HEK293 (cell line): ENCODE measurements around the gene SMTN.

Source experiments
- CTCF ChIA-PET: fragments of 350-600 bp; formaldehyde crosslinking; extraction: SDS; loops from one replicate; lab custom pipeline; 2021; ENCODE audit warnings: antibody characterized with exemption; lab: Yijun Ruan, JAX
- POLR2A ChIA-PET: fragments of 300-600 bp; formaldehyde crosslinking; extraction: SDS; loops from one replicate; lab custom pipeline; 2020; ENCODE audit warnings: antibody characterized with exemption, inconsistent platforms; lab: Yijun Ruan, JAX
- H3K27ac ChIP-seq: fragments of 200-500 bp; sonication (Bioruptor generic); 2 replicates; pipeline ENCODE4 v1.5.1; 2014; ENCODE audit warnings: low read depth, low read length, control low read depth, inconsistent platforms; ENCODE audit errors: extremely low read depth
- H3K36me3 ChIP-seq, 2 experiments: fragments of 200-500 bp in 1 of 2; sonication (Bioruptor generic) in 1 of 2; 1 replicate in 1 of 2; 2 replicates in 1 of 2; pipeline ENCODE4 v1.5.1; 2014 to 2017; ENCODE audit warnings: inconsistent platforms in 2 of 2, low read length in 2 of 2; ENCODE audit not compliant: control insufficient read depth in 2 of 2, insufficient read depth in 1 of 2
- H3K4me1 ChIP-seq: fragments of 200-500 bp; sonication (Bioruptor generic); 2 replicates; pipeline ENCODE4 v1.5.1; 2014; ENCODE audit warnings: mild to moderate bottlenecking, low read length, inconsistent platforms; ENCODE audit not compliant: control insufficient read depth, insufficient read depth
- H3K4me3 ChIP-seq: 2 replicates; pipeline ENCODE4 v1.5.1; 2011; ENCODE audit warnings: low read depth, mild to moderate bottlenecking, control low read depth, low read length, moderate library complexity
- H3K9me3 ChIP-seq: fragments of 200-500 bp; sonication (Bioruptor generic); 2 replicates; pipeline ENCODE4 v1.5.1; 2014; ENCODE audit warnings: low read depth, low read length, inconsistent platforms; ENCODE audit not compliant: control insufficient read depth, insufficient read depth
- MEIS1 ChIP-seq: sonication (generic); formaldehyde crosslinking; IDR thresholded peaks from 2 replicates; pipeline ENCODE4 v1.8.1; 2022; ENCODE audit warnings: missing genetic modification reagents, mild to moderate bottlenecking, borderline replicate concordance
- SP3 ChIP-seq: fragments of 450-650 bp; formaldehyde crosslinking; IDR thresholded peaks from 2 replicates; pipeline ENCODE4 v1.5.1; 2016; ENCODE audit warnings: missing biosample characterization, missing genetic modification characterization
- TCF7L2 ChIP-seq: IDR thresholded peaks from 2 replicates; pipeline ENCODE4 v1.6.1; 2011; ENCODE audit warnings: low read depth, mild to moderate bottlenecking, inconsistent platforms, low read length, moderate library complexity, borderline replicate concordance
- ZNF202 ChIP-seq: fragments of 450-650 bp; formaldehyde crosslinking; IDR thresholded peaks from 2 replicates; pipeline ENCODE4 v1.5.1; 2016; ENCODE audit warnings: missing biosample characterization, missing genetic modification characterization, borderline replicate concordance
- ZNF221 ChIP-seq: fragments of 450-650 bp; formaldehyde crosslinking; IDR thresholded peaks from 2 replicates; pipeline ENCODE4 v1.5.1; 2017; ENCODE audit warnings: missing biosample characterization, missing genetic modification characterization, borderline replicate concordance
- ZNF449 ChIP-seq: fragments of 450-650 bp; formaldehyde crosslinking; IDR thresholded peaks from 2 replicates; pipeline ENCODE4 v1.5.1; 2017; ENCODE audit warnings: missing biosample characterization, mild to moderate bottlenecking, missing genetic modification characterization, moderate library complexity
- ZNF544 ChIP-seq: fragments of 450-650 bp; formaldehyde crosslinking; IDR thresholded peaks from 2 replicates; pipeline ENCODE4 v1.5.0; 2017; ENCODE audit warnings: missing biosample characterization, missing genetic modification characterization
- ZNF558 ChIP-seq: fragments of 450-650 bp; formaldehyde crosslinking; IDR thresholded peaks from 2 replicates; pipeline ENCODE4 v1.5.1; 2016; ENCODE audit warnings: missing biosample characterization, missing genetic modification characterization
- ZNF580 ChIP-seq: fragments of 450-650 bp; formaldehyde crosslinking; IDR thresholded peaks from 2 replicates; pipeline ENCODE4 v1.5.1; 2016; ENCODE audit warnings: missing biosample characterization, missing genetic modification characterization
- ZNF670 ChIP-seq: fragments of 450-650 bp; formaldehyde crosslinking; IDR thresholded peaks from 2 replicates; pipeline ENCODE4 v1.5.1; 2016; ENCODE audit warnings: missing biosample characterization, missing genetic modification characterization, low read depth
- TF ChIP-seq, protein P1 (sequence below): fragments of 450-650 bp; formaldehyde crosslinking; optimal IDR thresholded peaks from 2 replicates; pipeline ENCODE3; 2016; ENCODE audit warnings: missing biosample characterization, mild to moderate bottlenecking, missing genetic modification characterization
- TF ChIP-seq, protein P2 (sequence below): fragments of 450-650 bp; formaldehyde crosslinking; IDR thresholded peaks from 2 replicates; pipeline ENCODE4 v1.5.1; 2017; ENCODE audit warnings: missing biosample characterization, missing genetic modification characterization
- TF ChIP-seq, protein P3 (sequence below): fragments of 450-650 bp; formaldehyde crosslinking; IDR thresholded peaks from 2 replicates; pipeline ENCODE4 v1.5.1; 2016; ENCODE audit warnings: missing biosample characterization, missing genetic modification characterization

Gene SMTN

DNA sequence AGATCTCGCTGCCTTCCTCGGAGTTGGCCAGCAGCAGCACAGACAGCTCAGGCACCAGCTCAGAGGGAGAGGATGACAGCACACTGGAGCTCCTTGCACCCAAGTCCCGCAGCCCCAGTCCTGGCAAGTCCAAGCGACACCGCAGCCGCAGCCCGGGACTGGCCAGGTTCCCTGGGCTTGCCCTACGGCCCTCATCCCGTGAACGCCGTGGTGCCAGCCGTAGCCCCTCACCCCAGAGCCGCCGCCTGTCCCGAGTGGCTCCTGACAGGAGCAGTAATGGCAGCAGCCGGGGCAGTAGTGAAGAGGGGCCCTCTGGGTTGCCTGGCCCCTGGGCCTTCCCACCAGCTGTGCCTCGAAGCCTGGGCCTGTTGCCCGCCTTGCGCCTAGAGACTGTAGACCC, 52.8 kb downstream of the SMTN start (continued):
- TF ChIP-seq ZNF558 (no peak), SP3 (no peak)

- H3K9me3 ChIP-seq, result no peaks in the 10 kb centered on the region
- no peak for TF ChIP-seq ZNF449 (tag by site-specific recombination)
- no peak for TF ChIP-seq ZNF544 (tag by site-specific recombination)
- TF ChIP-seq ZNF580, result no peak
- TF ChIP-seq, protein P1, sequence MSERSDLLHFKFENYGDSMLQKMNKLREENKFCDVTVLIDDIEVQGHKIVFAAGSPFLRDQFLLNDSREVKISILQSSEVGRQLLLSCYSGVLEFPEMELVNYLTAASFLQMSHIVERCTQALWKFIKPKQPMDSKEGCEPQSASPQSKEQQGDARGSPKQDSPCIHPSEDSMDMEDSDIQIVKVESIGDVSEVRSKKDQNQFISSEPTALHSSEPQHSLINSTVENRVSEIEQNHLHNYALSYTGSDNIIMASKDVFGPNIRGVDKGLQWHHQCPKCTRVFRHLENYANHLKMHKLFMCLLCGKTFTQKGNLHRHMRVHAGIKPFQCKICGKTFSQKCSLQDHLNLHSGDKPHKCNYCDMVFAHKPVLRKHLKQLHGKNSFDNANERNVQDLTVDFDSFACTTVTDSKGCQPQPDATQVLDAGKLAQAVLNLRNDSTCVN (tag by site-specific recombination), result no peak
- H3K4me1 ChIP-seq, result peaks cover 7% of the 10 kb centered on the region
- peaks cover 0 to 3% of the 10 kb centered on the region in 2 experiments; a peak in 2 of 3 replicates for H3K36me3 ChIP-seq
- no peak overlapping the region for H3K27ac ChIP-seq
- ChIA-PET POLR2A (interaction anchor here (0.9 kb wide), 1 partner anchor 27 kb away, joined by 4 read pairs; the partner anchor contains the start of gene SELENOM), CTCF (interaction anchor here (0.6 to 2.5 kb wide), 4 partner anchors 14 to 146 kb away, joined by 3 to 15 read pairs (median 7); partner anchors contain the start of gene SELENOM)
- no peak overlapping the region for H3K4me3 ChIP-seq
These were observed 53.6 kb downstream of the SMTN start for GRCh38 chr22:31134688-31135087.

GRCh38 chr22:31135706-31136105, 54.6 kb downstream of the SMTN start:
- H3K4me3 ChIP-seq, result no peak overlapping the region
- no peaks in the 10 kb centered on the region for H3K9me3 ChIP-seq
- H3K27ac ChIP-seq, result no peak overlapping the region
- peaks cover 0 to 3% of the 10 kb centered on the region in 2 experiments; a peak in 2 of 3 replicates for H3K36me3 ChIP-seq
- TF ChIP-seq ZNF558 (no peak), ZNF221 (tag by site-specific recombination) (no peak), ZNF670 (no peak), ZNF202 (tag by site-specific recombination) (no peak), MEIS1 (no peak), TCF7L2 (no peak)
- TF ChIP-seq, protein P2, sequence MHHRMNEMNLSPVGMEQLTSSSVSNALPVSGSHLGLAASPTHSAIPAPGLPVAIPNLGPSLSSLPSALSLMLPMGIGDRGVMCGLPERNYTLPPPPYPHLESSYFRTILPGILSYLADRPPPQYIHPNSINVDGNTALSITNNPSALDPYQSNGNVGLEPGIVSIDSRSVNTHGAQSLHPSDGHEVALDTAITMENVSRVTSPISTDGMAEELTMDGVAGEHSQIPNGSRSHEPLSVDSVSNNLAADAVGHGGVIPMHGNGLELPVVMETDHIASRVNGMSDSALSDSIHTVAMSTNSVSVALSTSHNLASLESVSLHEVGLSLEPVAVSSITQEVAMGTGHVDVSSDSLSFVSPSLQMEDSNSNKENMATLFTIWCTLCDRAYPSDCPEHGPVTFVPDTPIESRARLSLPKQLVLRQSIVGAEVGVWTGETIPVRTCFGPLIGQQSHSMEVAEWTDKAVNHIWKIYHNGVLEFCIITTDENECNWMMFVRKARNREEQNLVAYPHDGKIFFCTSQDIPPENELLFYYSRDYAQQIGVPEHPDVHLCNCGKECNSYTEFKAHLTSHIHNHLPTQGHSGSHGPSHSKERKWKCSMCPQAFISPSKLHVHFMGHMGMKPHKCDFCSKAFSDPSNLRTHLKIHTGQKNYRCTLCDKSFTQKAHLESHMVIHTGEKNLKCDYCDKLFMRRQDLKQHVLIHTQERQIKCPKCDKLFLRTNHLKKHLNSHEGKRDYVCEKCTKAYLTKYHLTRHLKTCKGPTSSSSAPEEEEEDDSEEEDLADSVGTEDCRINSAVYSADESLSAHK, result no peak
- TF ChIP-seq, protein P3, sequence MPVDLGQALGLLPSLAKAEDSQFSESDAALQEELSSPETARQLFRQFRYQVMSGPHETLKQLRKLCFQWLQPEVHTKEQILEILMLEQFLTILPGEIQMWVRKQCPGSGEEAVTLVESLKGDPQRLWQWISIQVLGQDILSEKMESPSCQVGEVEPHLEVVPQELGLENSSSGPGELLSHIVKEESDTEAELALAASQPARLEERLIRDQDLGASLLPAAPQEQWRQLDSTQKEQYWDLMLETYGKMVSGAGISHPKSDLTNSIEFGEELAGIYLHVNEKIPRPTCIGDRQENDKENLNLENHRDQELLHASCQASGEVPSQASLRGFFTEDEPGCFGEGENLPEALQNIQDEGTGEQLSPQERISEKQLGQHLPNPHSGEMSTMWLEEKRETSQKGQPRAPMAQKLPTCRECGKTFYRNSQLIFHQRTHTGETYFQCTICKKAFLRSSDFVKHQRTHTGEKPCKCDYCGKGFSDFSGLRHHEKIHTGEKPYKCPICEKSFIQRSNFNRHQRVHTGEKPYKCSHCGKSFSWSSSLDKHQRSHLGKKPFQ, result no peak
- peaks cover 7% of the 10 kb centered on the region for H3K4me1 ChIP-seq
- POLR2A ChIA-PET, result interaction anchor here (0.8 to 1.4 kb wide), 2 partner anchors 13 to 24 kb away, joined by 3 read pairs; partner anchors contain the start of genes INPP5J and RNF185
- CTCF ChIA-PET, result interaction anchor here (0.5 to 2.5 kb wide), 4 partner anchors 13 to 660 kb away, joined by 3 to 15 read pairs (median 6); partner anchors contain the start of gene SELENOM
